ENCODE results near the gene ANOS1. TPM values are rescaled to one million over a fixed set of nuclear protein-coding genes. Genes with fewer than 3 reads are reported as not detected.

Gene ANOS1
- total RNA-seq, 1 experiment from 2014 or later = 24.8 TPM

GRCh38 chrX:8755116-8755515 is 23.2 kb upstream of the ANOS1 start:
- TF ChIP-seq KAT7 (CRISPR knock-in tag; IDR thresholded peaks at IDR 0.05; ENCODE audit: borderline replicate concordance) = no peak
- no peak for TF ChIP-seq ZNF121 (CRISPR knock-in tag; IDR thresholded peaks at IDR 0.05)
- no peak for TF ChIP-seq ZBTB43 (CRISPR knock-in tag; IDR thresholded peaks at IDR 0.05)
- no peak for TF ChIP-seq SOX15 (CRISPR knock-in tag; IDR thresholded peaks at IDR 0.05)
- TF ChIP-seq USF2 (CRISPR knock-in tag; IDR thresholded peaks at IDR 0.05) = no peak
- TF ChIP-seq IRF1 (CRISPR knock-in tag; IDR thresholded peaks at IDR 0.05) = no peak
- TF ChIP-seq GABPB1 (CRISPR knock-in tag; IDR thresholded peaks at IDR 0.05) = no peak
- TF ChIP-seq ZSCAN18 (CRISPR knock-in tag; IDR thresholded peaks at IDR 0.05) = no peak
- no peak for TF ChIP-seq HMGXB4 (CRISPR knock-in tag; IDR thresholded peaks at IDR 0.05)
- no peak for TF ChIP-seq ZNF423 (CRISPR knock-in tag; IDR thresholded peaks at IDR 0.05)
- no peak for TF ChIP-seq GTF2I (CRISPR knock-in tag; conservative IDR thresholded peaks at IDR 0.05)
- TF ChIP-seq FOXJ3 (CRISPR knock-in tag; IDR thresholded peaks at IDR 0.05; ENCODE audit: borderline replicate concordance) = no peak
- TF ChIP-seq ELF4 (CRISPR knock-in tag; IDR thresholded peaks at IDR 0.05; ENCODE audit: low read depth) = no peak
- no peak for TF ChIP-seq ZBTB21 (CRISPR knock-in tag; IDR thresholded peaks at IDR 0.05; ENCODE audit: borderline replicate concordance)
- no peak for TF ChIP-seq SP1 (CRISPR knock-in tag; conservative IDR thresholded peaks at IDR 0.05)
- POLR2A ChIA-PET = no interaction called here
- peaks cover 10% of the 10 kb centered on the region for H3K4me1 Mint-ChIP-seq
- ATAC-seq (peak; percentile 83), DNase-seq (ENCODE audit: low spot score) (peak; percentile 43)
- no peaks in the 10 kb centered on the region; the same call in 1 of the 2 replicates for H3K27me3 Mint-ChIP-seq (ENCODE audit: low read depth)
- H3K36me3 Mint-ChIP-seq = no peaks in the 10 kb centered on the region
- no peak overlapping the region for H3K27ac Mint-ChIP-seq
- H3K9me3 Mint-ChIP-seq = peaks cover 9% of the 10 kb centered on the region
- no peak overlapping the region for H3K4me3 Mint-ChIP-seq
- CTCF ChIA-PET = interaction anchor here (0.6 to 1.5 kb wide), 8 partner anchors 12 to 366 kb away, joined by 3 to 7 read pairs (median 4); no protein-coding TSS in a partner anchor

GRCh38 chrX:8749697-8750096 is 17.8 kb upstream of the ANOS1 start:
- Mint-ChIP-seq H3K9me3 (no peaks in the 10 kb centered on the region), H3K27ac (no peak overlapping the region), H3K4me1 (peaks cover 6% of the 10 kb centered on the region), H3K27me3 (ENCODE audit: low read depth) (no peaks in the 10 kb centered on the region; the same call in 1 of the 2 replicates), H3K36me3 (no peaks in the 10 kb centered on the region), H3K4me3 (no peak overlapping the region)
- DNase-seq (ENCODE audit: low spot score) (no peak), ATAC-seq (no peak)
- TF ChIP-seq IRF2 (CRISPR knock-in tag; IDR thresholded peaks at IDR 0.05; ENCODE audit: borderline replicate concordance, low read depth) = no peak
- TF ChIP-seq NR3C1 (CRISPR knock-in tag; conservative IDR thresholded peaks at IDR 0.05; ENCODE audit: low read depth) = no peak
- TF ChIP-seq ZNF416 (CRISPR knock-in tag; IDR thresholded peaks at IDR 0.05) = no peak
- no peak for TF ChIP-seq KAT7 (CRISPR knock-in tag; IDR thresholded peaks at IDR 0.05; ENCODE audit: borderline replicate concordance)
- no peak for TF ChIP-seq JAZF1 (CRISPR knock-in tag; IDR thresholded peaks at IDR 0.05)
- no peak for TF ChIP-seq FOXP1 (CRISPR knock-in tag; IDR thresholded peaks at IDR 0.05; ENCODE audit: borderline replicate concordance)
- no peak for TF ChIP-seq CREM (CRISPR knock-in tag; IDR thresholded peaks at IDR 0.05)
- TF ChIP-seq SMAD4 (CRISPR knock-in tag; IDR thresholded peaks at IDR 0.05) = no peak
- no peak for TF ChIP-seq HMGXB4 (CRISPR knock-in tag; IDR thresholded peaks at IDR 0.05)
- no peak for TF ChIP-seq ESRRA (CRISPR knock-in tag; IDR thresholded peaks at IDR 0.05; ENCODE audit: borderline replicate concordance)
- no peak for TF ChIP-seq ERG (CRISPR knock-in tag; IDR thresholded peaks at IDR 0.05)
- no peak for TF ChIP-seq TP53 (CRISPR knock-in tag; IDR thresholded peaks at IDR 0.05)
- no peak for TF ChIP-seq HMGA2 (CRISPR knock-in tag; IDR thresholded peaks at IDR 0.05)
- TF ChIP-seq PREB (CRISPR knock-in tag; IDR thresholded peaks at IDR 0.05; ENCODE audit: borderline replicate concordance) = no peak
- CTCF ChIA-PET = no interaction called here
- POLR2A ChIA-PET = no interaction called here
